Measurements from ENCODE around the gene DOCK9. TPM values are rescaled to one million over a fixed set of nuclear protein-coding genes. Genes with fewer than 3 reads are reported as not detected.

The DOCK9 gene
- total RNA-seq, 1 experiment from 2014 or later, result 4.5 TPM

GRCh38 chr13:98796798-98797197 is 181.1 kb downstream of the DOCK9 start:
- Histone ChIP-seq H3K36me3 (ENCODE audit: insufficient read depth, low read length, poor library complexity, severe bottlenecking) (no peaks in the 10 kb centered on the region), H3K9me3 (ENCODE audit: low read depth, low read length, poor library complexity, severe bottlenecking) (no peaks in the 10 kb centered on the region), H3K27ac (ENCODE audit: low read depth, low read length, poor library complexity, severe bottlenecking) (no peak overlapping the region), H3K4me3 (ENCODE audit: low read depth, low read length, poor library complexity, severe bottlenecking) (no peak overlapping the region), H3K4me1 (ENCODE audit: insufficient read depth, low read length, poor library complexity, severe bottlenecking) (peaks cover 3% of the 10 kb centered on the region), H3K27me3 (replicated peaks; ENCODE audit: insufficient read depth, low read depth, low read length, poor library complexity) (no peaks in the 10 kb centered on the region)
- intact Hi-C loops (cut with micrococcal nuclease; ENCODE audit: unreplicated experiment), result no loop called here
- ChIA-PET CTCF (no interaction called here), POLR2A (ENCODE audit: low non-redundant PET) (no interaction called here)
- no peak for DNase-seq (ENCODE audit: low spot score)
- TF ChIP-seq EZH2 (IDR thresholded peaks at IDR 0.05; ENCODE audit: borderline replicate concordance, low read depth, low read length, poor library complexity, severe bottlenecking) (no peak), CTCF (conservative IDR thresholded peaks at IDR 0.05; ENCODE audit: low read depth, low read length) (no peak)
- no TSS peak for BruUV-seq (replicated peaks)

GRCh38 chr13:98796191-98796590 is 181.7 kb downstream of the DOCK9 start:
- no peaks in the 10 kb centered on the region for H3K9me3 ChIP-seq (ENCODE audit: low read depth, low read length, poor library complexity, severe bottlenecking)
- POLR2A ChIA-PET (ENCODE audit: low non-redundant PET), result no interaction called here
- CTCF ChIA-PET, result no interaction called here
- no peaks in the 10 kb centered on the region for H3K27me3 ChIP-seq (replicated peaks; ENCODE audit: insufficient read depth, low read depth, low read length, poor library complexity)
- BruUV-seq (replicated peaks), result no TSS peak
- peaks cover 3% of the 10 kb centered on the region for H3K4me1 ChIP-seq (ENCODE audit: insufficient read depth, low read length, poor library complexity, severe bottlenecking)
- no peak overlapping the region for H3K27ac ChIP-seq (ENCODE audit: low read depth, low read length, poor library complexity, severe bottlenecking)
- no peaks in the 10 kb centered on the region for H3K36me3 ChIP-seq (ENCODE audit: insufficient read depth, low read length, poor library complexity, severe bottlenecking)
- H3K4me3 ChIP-seq (ENCODE audit: low read depth, low read length, poor library complexity, severe bottlenecking), result no peak overlapping the region
- intact Hi-C loops (cut with micrococcal nuclease; ENCODE audit: unreplicated experiment), result no loop called here
- TF ChIP-seq EZH2 (IDR thresholded peaks at IDR 0.05; ENCODE audit: borderline replicate concordance, low read depth, low read length, poor library complexity, severe bottlenecking) (no peak), CTCF (conservative IDR thresholded peaks at IDR 0.05; ENCODE audit: low read depth, low read length) (no peak)
- no peak for DNase-seq (ENCODE audit: low spot score)

GRCh38 chr13:98795220-98795619 is 182.6 kb downstream of the DOCK9 start:
- H3K4me1 ChIP-seq (ENCODE audit: insufficient read depth, low read length, poor library complexity, severe bottlenecking), result peaks cover 3% of the 10 kb centered on the region
- H3K36me3 ChIP-seq (ENCODE audit: insufficient read depth, low read length, poor library complexity, severe bottlenecking), result no peaks in the 10 kb centered on the region
- H3K27ac ChIP-seq (ENCODE audit: low read depth, low read length, poor library complexity, severe bottlenecking), result no peak overlapping the region
- CTCF ChIA-PET, result no interaction called here
- H3K9me3 ChIP-seq (ENCODE audit: low read depth, low read length, poor library complexity, severe bottlenecking), result no peaks in the 10 kb centered on the region
- BruUV-seq (replicated peaks), result no TSS peak
- no peak for TF ChIP-seq CTCF (conservative IDR thresholded peaks at IDR 0.05; ENCODE audit: low read depth, low read length)
- TF ChIP-seq EZH2 (IDR thresholded peaks at IDR 0.05; ENCODE audit: borderline replicate concordance, low read depth, low read length, poor library complexity, severe bottlenecking), result no peak
- no peak for DNase-seq (ENCODE audit: low spot score)
- no peaks in the 10 kb centered on the region for H3K27me3 ChIP-seq (replicated peaks; ENCODE audit: insufficient read depth, low read depth, low read length, poor library complexity)
- intact Hi-C loops (cut with micrococcal nuclease; ENCODE audit: unreplicated experiment), result no loop called here
- POLR2A ChIA-PET (ENCODE audit: low non-redundant PET), result no interaction called here
- H3K4me3 ChIP-seq (ENCODE audit: low read depth, low read length, poor library complexity, severe bottlenecking), result no peak overlapping the region

Data from A673 (cell line).